ENCODE measurements around the gene ANXA1. TPM values are rescaled to one million over a fixed set of nuclear protein-coding genes. Genes with fewer than 3 reads are reported as not detected.

ANXA1 gene
- total RNA-seq, 1 donor from 2014 or later = 834 TPM

DNA sequence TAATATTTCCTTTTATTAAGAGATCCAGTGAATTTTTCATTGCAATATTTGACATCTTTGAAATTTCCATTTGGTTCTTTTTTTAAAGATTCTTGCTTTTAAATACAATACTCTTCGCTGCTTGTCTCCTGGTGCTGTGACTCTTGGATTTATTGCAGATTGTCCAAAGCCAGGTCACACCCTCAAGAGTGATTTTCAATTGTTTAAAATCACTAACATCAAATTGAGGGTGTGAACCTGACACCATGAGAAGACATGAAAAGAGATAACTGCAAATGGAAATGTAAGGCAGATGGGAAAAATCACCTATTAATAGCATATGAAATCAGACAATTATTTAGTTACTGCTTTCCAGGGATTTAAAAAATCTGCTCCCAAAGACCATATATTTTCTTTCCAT lies 42.6 kb downstream of the ANXA1 start:
- Histone ChIP-seq H3K27me3 (no peaks in the 10 kb centered on the region), H3K9me3 (no peaks in the 10 kb centered on the region), H3K4me3 (no peak overlapping the region), H3K4me1 (no peaks in the 10 kb centered on the region), H3K36me3 (no peaks in the 10 kb centered on the region), H3K27ac (no peak overlapping the region)
- DNase-seq (ENCODE audit: extremely low spot score in 2 of 2) = no peak
- intact Hi-C loops (cut with DNase I) = no loop called here
- no peak for TF ChIP-seq POLR2AphosphoS5 (IDR thresholded peaks at IDR 0.05; ENCODE audit: insufficient read depth in 1 of 2, low read depth in 1 of 2)

DNA sequence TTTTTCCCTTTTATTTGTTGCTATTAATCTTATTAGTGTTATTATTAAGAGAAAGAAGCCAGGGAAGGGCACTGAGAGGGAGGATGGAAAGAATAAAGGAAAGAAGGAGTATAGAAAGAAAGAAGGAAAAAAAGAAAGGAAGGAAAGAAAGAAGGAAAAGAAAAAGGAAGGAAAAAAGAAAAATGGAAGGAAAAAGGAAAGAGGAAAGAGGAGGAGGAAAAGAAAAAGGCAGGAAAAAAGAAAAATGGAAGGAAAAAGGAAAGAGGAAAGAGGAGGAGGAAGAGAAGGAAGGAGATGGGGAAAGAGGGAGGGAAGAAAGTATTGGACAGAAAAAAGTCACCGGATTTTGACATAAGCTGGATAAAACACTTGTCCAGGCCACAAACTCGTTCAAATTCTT lies 47.8 kb downstream of the ANXA1 start:
- Histone ChIP-seq H3K27me3 (no peaks in the 10 kb centered on the region), H3K4me3 (no peak overlapping the region), H3K4me1 (no peaks in the 10 kb centered on the region), H3K9me3 (no peaks in the 10 kb centered on the region), H3K36me3 (no peaks in the 10 kb centered on the region), H3K27ac (no peak overlapping the region)
- TF ChIP-seq, protein P1, sequence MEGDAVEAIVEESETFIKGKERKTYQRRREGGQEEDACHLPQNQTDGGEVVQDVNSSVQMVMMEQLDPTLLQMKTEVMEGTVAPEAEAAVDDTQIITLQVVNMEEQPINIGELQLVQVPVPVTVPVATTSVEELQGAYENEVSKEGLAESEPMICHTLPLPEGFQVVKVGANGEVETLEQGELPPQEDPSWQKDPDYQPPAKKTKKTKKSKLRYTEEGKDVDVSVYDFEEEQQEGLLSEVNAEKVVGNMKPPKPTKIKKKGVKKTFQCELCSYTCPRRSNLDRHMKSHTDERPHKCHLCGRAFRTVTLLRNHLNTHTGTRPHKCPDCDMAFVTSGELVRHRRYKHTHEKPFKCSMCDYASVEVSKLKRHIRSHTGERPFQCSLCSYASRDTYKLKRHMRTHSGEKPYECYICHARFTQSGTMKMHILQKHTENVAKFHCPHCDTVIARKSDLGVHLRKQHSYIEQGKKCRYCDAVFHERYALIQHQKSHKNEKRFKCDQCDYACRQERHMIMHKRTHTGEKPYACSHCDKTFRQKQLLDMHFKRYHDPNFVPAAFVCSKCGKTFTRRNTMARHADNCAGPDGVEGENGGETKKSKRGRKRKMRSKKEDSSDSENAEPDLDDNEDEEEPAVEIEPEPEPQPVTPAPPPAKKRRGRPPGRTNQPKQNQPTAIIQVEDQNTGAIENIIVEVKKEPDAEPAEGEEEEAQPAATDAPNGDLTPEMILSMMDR (IDR thresholded peaks at IDR 0.05) = no peak
- TF ChIP-seq POLR2A (IDR thresholded peaks at IDR 0.05) (no peak), POLR2AphosphoS5 (IDR thresholded peaks at IDR 0.05; ENCODE audit: insufficient read depth in 1 of 2, low read depth in 1 of 2) (no peak)
- DNase-seq (ENCODE audit: extremely low spot score in 2 of 2) = no peak
- intact Hi-C loops (cut with DNase I) = no loop called here

- Histone ChIP-seq H3K4me3 (no peak overlapping the region), H3K4me1 (no peaks in the 10 kb centered on the region), H3K27ac (no peak overlapping the region), H3K27me3 (no peaks in the 10 kb centered on the region), H3K9me3 (no peaks in the 10 kb centered on the region), H3K36me3 (no peaks in the 10 kb centered on the region)
- TF ChIP-seq, protein P1 (IDR thresholded peaks at IDR 0.05) = peak in 1 of 3 experiments; percentile 0
- no peak for TF ChIP-seq POLR2A (IDR thresholded peaks at IDR 0.05)
- intact Hi-C loops (cut with DNase I) = no loop called here
- DNase-seq (ENCODE audit: extremely low spot score in 2 of 2) = no peak
Observed at GRCh38 chr9:73199886-73200285, 48.2 kb downstream of the ANXA1 start.

- Histone ChIP-seq H3K9me3 (no peaks in the 10 kb centered on the region), H3K4me1 (no peaks in the 10 kb centered on the region), H3K27me3 (no peaks in the 10 kb centered on the region), H3K27ac (no peak overlapping the region), H3K36me3 (no peaks in the 10 kb centered on the region), H3K4me3 (no peak overlapping the region)
- TF ChIP-seq, protein P1 (IDR thresholded peaks at IDR 0.05) = peak in 1 of 3 experiments; percentile 19
- TF ChIP-seq POLR2A (IDR thresholded peaks at IDR 0.05) (no peak), POLR2AphosphoS5 (IDR thresholded peaks at IDR 0.05; ENCODE audit: insufficient read depth in 1 of 2, low read depth in 1 of 2) (no peak)
- no peak for DNase-seq (ENCODE audit: extremely low spot score in 2 of 2)
- intact Hi-C loops (cut with DNase I) = no loop called here
Observed at GRCh38 chr9:73200694-73201452, 49.2 kb downstream of the ANXA1 start.

DNA sequence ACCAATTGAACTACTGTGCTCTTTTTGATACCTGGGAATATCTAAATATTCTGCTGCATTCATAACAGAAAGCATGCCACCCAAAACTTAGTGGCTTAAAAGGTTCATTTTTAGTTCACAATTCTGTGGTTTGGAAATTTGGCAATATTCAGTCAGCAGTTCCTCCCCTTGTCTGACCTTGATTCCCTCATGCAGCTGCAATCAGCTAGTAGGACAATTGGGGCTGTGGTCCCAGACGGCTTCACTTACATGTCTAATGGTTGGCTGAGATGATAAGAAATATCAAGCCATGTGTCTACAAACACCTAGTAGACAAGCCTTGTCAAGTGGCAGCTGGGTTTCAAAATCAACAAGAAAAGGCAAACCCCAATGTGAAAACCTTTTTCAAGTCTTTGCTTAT lies 51.3 kb downstream of the ANXA1 start:
- H3K9me3 ChIP-seq = no peaks in the 10 kb centered on the region
- intact Hi-C loops (cut with DNase I) = no loop called here
- H3K27ac ChIP-seq = no peak overlapping the region
- DNase-seq (ENCODE audit: extremely low spot score in 2 of 2) = no peak
- no peaks in the 10 kb centered on the region for H3K4me1 ChIP-seq
- no peak overlapping the region for H3K4me3 ChIP-seq
- H3K36me3 ChIP-seq = no peaks in the 10 kb centered on the region
- H3K27me3 ChIP-seq = no peaks in the 10 kb centered on the region
- TF ChIP-seq, protein P1 (IDR thresholded peaks at IDR 0.05) = no peak
- TF ChIP-seq POLR2AphosphoS5 (IDR thresholded peaks at IDR 0.05; ENCODE audit: insufficient read depth in 1 of 2, low read depth in 1 of 2) (no peak), POLR2A (IDR thresholded peaks at IDR 0.05) (no peak)
